ENCODE measurements around the gene IL20. TPM values are rescaled to one million over a fixed set of nuclear protein-coding genes. Genes with fewer than 3 reads are reported as not detected.

IL20 gene
- total RNA-seq, 1 donor from 2014 or later, result not detected

GRCh38 chr1:206867716-206868115 is 2.3 kb downstream of the IL20 start:
- no peak for DNase-seq (ENCODE audit: low spot score)
- H3K36me3 Mint-ChIP-seq (ENCODE audit: low read depth), result peaks cover 2% of the 10 kb centered on the region
- H3K4me1 Mint-ChIP-seq (ENCODE audit: low read depth), result peaks cover 8% of the 10 kb centered on the region
- H3K27ac Mint-ChIP-seq, result no peak overlapping the region
- intact Hi-C loops (cut with micrococcal nuclease), result loop anchor here (5.0 kb wide), 1 partner anchor 115 kb away; no protein-coding TSS in a partner anchor
- H3K27me3 Mint-ChIP-seq (ENCODE audit: low read depth), result peaks cover 26% of the 10 kb centered on the region
- peaks cover 17% of the 10 kb centered on the region for H3K9me3 Mint-ChIP-seq
- no peak overlapping the region for H3K4me3 Mint-ChIP-seq (ENCODE audit: low read depth)

- H3K27me3 Mint-ChIP-seq (ENCODE audit: low read depth), result peaks cover 20% of the 10 kb centered on the region
- H3K36me3 Mint-ChIP-seq (ENCODE audit: low read depth), result peaks cover 2% of the 10 kb centered on the region
- H3K9me3 Mint-ChIP-seq, result peaks cover 20% of the 10 kb centered on the region
- H3K27ac Mint-ChIP-seq, result no peak overlapping the region
- H3K4me1 Mint-ChIP-seq (ENCODE audit: low read depth), result peaks cover 8% of the 10 kb centered on the region
- no peak for DNase-seq (ENCODE audit: low spot score)
- no peak overlapping the region for H3K4me3 Mint-ChIP-seq (ENCODE audit: low read depth)
- intact Hi-C loops (cut with micrococcal nuclease), result loop anchor here (5.0 kb wide), 1 partner anchor 114 kb away; no protein-coding TSS in a partner anchor
Observed at GRCh38 chr1:206868264-206868663, 2.8 kb downstream of the IL20 start.

- no peak for DNase-seq (ENCODE audit: low spot score)
- Mint-ChIP-seq H3K36me3 (ENCODE audit: low read depth) (peaks cover 5% of the 10 kb centered on the region), H3K4me3 (ENCODE audit: low read depth) (no peak overlapping the region), H3K27ac (no peak overlapping the region), H3K27me3 (ENCODE audit: low read depth) (peaks cover 12% of the 10 kb centered on the region), H3K4me1 (ENCODE audit: low read depth) (no peaks in the 10 kb centered on the region), H3K9me3 (peaks cover 47% of the 10 kb centered on the region)
- intact Hi-C loops (cut with micrococcal nuclease), result no loop called here
Observed at GRCh38 chr1:206872139-206872538, 6.7 kb downstream of the IL20 start.

- Mint-ChIP-seq H3K36me3 (ENCODE audit: low read depth) (peaks cover 12% of the 10 kb centered on the region), H3K27ac (no peak overlapping the region), H3K4me1 (ENCODE audit: low read depth) (no peaks in the 10 kb centered on the region), H3K9me3 (peaks cover 61% of the 10 kb centered on the region), H3K27me3 (ENCODE audit: low read depth) (peaks cover 6% of the 10 kb centered on the region), H3K4me3 (ENCODE audit: low read depth) (no peak overlapping the region)
- no peak for DNase-seq (ENCODE audit: low spot score)
- intact Hi-C loops (cut with micrococcal nuclease), result no loop called here
Observed at GRCh38 chr1:206873603-206874188, 8.3 kb downstream of the IL20 start.

GRCh38 chr1:206875752-206876377 is 10.4 kb downstream of the IL20 start:
- Mint-ChIP-seq H3K9me3 (peaks cover 69% of the 10 kb centered on the region), H3K4me1 (ENCODE audit: low read depth) (no peaks in the 10 kb centered on the region), H3K4me3 (ENCODE audit: low read depth) (no peak overlapping the region), H3K36me3 (ENCODE audit: low read depth) (peaks cover 17% of the 10 kb centered on the region), H3K27me3 (ENCODE audit: low read depth) (peaks cover 1% of the 10 kb centered on the region), H3K27ac (no peak overlapping the region)
- intact Hi-C loops (cut with micrococcal nuclease), result loop anchor here (5.0 kb wide), 1 partner anchor 54 kb away; no protein-coding TSS in a partner anchor
- no peak for DNase-seq (ENCODE audit: low spot score)

- DNase-seq (ENCODE audit: low spot score), result no peak
- H3K27me3 Mint-ChIP-seq (ENCODE audit: low read depth), result peaks cover 6% of the 10 kb centered on the region
Observed at GRCh38 chr1:206878456-206878855, 13.0 kb downstream of the IL20 start.

GRCh38 chr1:206880314-206880713 is 14.9 kb downstream of the IL20 start:
- Mint-ChIP-seq H3K36me3 (ENCODE audit: low read depth) (peaks cover 15% of the 10 kb centered on the region), H3K27me3 (ENCODE audit: low read depth) (peaks cover 9% of the 10 kb centered on the region), H3K4me3 (ENCODE audit: low read depth) (no peak overlapping the region), H3K9me3 (peaks cover 40% of the 10 kb centered on the region), H3K4me1 (ENCODE audit: low read depth) (no peaks in the 10 kb centered on the region), H3K27ac (no peak overlapping the region)
- intact Hi-C loops (cut with micrococcal nuclease), result no loop called here
- no peak for DNase-seq (ENCODE audit: low spot score)

More at GRCh38 chr1:206878456-206878855, 13.0 kb downstream of the IL20 start:
- Mint-ChIP-seq H3K4me1 (ENCODE audit: low read depth) (no peaks in the 10 kb centered on the region), H3K27ac (no peak overlapping the region), H3K9me3 (peaks cover 47% of the 10 kb centered on the region), H3K36me3 (ENCODE audit: low read depth) (peaks cover 15% of the 10 kb centered on the region), H3K4me3 (ENCODE audit: low read depth) (no peak overlapping the region)
- intact Hi-C loops (cut with micrococcal nuclease), result loop anchor here (5.0 kb wide), 1 partner anchor 56 kb away; no protein-coding TSS in a partner anchor

GRCh38 chr1:206882555-206882954 is 17.1 kb downstream of the IL20 start:
- peaks cover 18% of the 10 kb centered on the region for H3K9me3 Mint-ChIP-seq
- peaks cover 2% of the 10 kb centered on the region for H3K4me1 Mint-ChIP-seq (ENCODE audit: low read depth)
- no peak overlapping the region for H3K27ac Mint-ChIP-seq
- intact Hi-C loops (cut with micrococcal nuclease), result no loop called here
- H3K27me3 Mint-ChIP-seq (ENCODE audit: low read depth), result peaks cover 22% of the 10 kb centered on the region
- DNase-seq (ENCODE audit: low spot score), result no peak
- H3K36me3 Mint-ChIP-seq (ENCODE audit: low read depth), result peaks cover 12% of the 10 kb centered on the region
- no peak overlapping the region for H3K4me3 Mint-ChIP-seq (ENCODE audit: low read depth)

- Mint-ChIP-seq H3K9me3 (peaks cover 13% of the 10 kb centered on the region), H3K27me3 (ENCODE audit: low read depth) (peaks cover 22% of the 10 kb centered on the region), H3K27ac (no peak overlapping the region), H3K4me1 (ENCODE audit: low read depth) (peaks cover 5% of the 10 kb centered on the region), H3K36me3 (ENCODE audit: low read depth) (peaks cover 10% of the 10 kb centered on the region), H3K4me3 (ENCODE audit: low read depth) (no peak overlapping the region)
- DNase-seq (ENCODE audit: low spot score), result no peak
- intact Hi-C loops (cut with micrococcal nuclease), result no loop called here
Observed at GRCh38 chr1:206883160-206883559, 17.7 kb downstream of the IL20 start.

GRCh38 chr1:206883876-206884275 is 18.5 kb downstream of the IL20 start:
- Mint-ChIP-seq H3K9me3 (peaks cover 7% of the 10 kb centered on the region), H3K4me1 (ENCODE audit: low read depth) (peaks cover 9% of the 10 kb centered on the region), H3K27me3 (ENCODE audit: low read depth) (peaks cover 22% of the 10 kb centered on the region), H3K27ac (no peak overlapping the region), H3K36me3 (ENCODE audit: low read depth) (peaks cover 6% of the 10 kb centered on the region), H3K4me3 (ENCODE audit: low read depth) (no peak overlapping the region)
- intact Hi-C loops (cut with micrococcal nuclease), result no loop called here
- DNase-seq (ENCODE audit: low spot score), result no peak

- Mint-ChIP-seq H3K27me3 (ENCODE audit: low read depth) (peaks cover 22% of the 10 kb centered on the region), H3K27ac (no peak overlapping the region), H3K36me3 (ENCODE audit: low read depth) (peaks cover 6% of the 10 kb centered on the region), H3K9me3 (no peaks in the 10 kb centered on the region), H3K4me3 (ENCODE audit: low read depth) (no peak overlapping the region), H3K4me1 (ENCODE audit: low read depth) (peaks cover 24% of the 10 kb centered on the region)
- intact Hi-C loops (cut with micrococcal nuclease), result no loop called here
- DNase-seq (ENCODE audit: low spot score), result no peak
Observed at GRCh38 chr1:206885341-206886060, 20.1 kb downstream of the IL20 start.

- H3K36me3 Mint-ChIP-seq (ENCODE audit: low read depth), result peaks cover 6% of the 10 kb centered on the region
- intact Hi-C loops (cut with micrococcal nuclease), result no loop called here
- H3K27me3 Mint-ChIP-seq (ENCODE audit: low read depth), result peaks cover 22% of the 10 kb centered on the region
- peaks cover 38% of the 10 kb centered on the region for H3K4me1 Mint-ChIP-seq (ENCODE audit: low read depth)
- no peak for DNase-seq (ENCODE audit: low spot score)
- no peak overlapping the region for H3K27ac Mint-ChIP-seq
- H3K4me3 Mint-ChIP-seq (ENCODE audit: low read depth), result no peak overlapping the region
- no peaks in the 10 kb centered on the region for H3K9me3 Mint-ChIP-seq
Observed at GRCh38 chr1:206886831-206887230, 21.4 kb downstream of the IL20 start.

GRCh38 chr1:206887701-206888100 is 22.3 kb downstream of the IL20 start:
- intact Hi-C loops (cut with micrococcal nuclease), result no loop called here
- H3K4me3 Mint-ChIP-seq (ENCODE audit: low read depth), result no peak overlapping the region
- peaks cover 6% of the 10 kb centered on the region for H3K36me3 Mint-ChIP-seq (ENCODE audit: low read depth)
- no peaks in the 10 kb centered on the region for H3K9me3 Mint-ChIP-seq
- peaks cover 20% of the 10 kb centered on the region for H3K27me3 Mint-ChIP-seq (ENCODE audit: low read depth)
- peaks cover 43% of the 10 kb centered on the region for H3K4me1 Mint-ChIP-seq (ENCODE audit: low read depth)
- H3K27ac Mint-ChIP-seq, result no peak overlapping the region
- DNase-seq (ENCODE audit: low spot score), result no peak

All from activated T-helper 2 cell treated with anti-CD3 and anti-CD28 coated beads, Interferon-gamma antibody, Interleukin-2, Interleukin-4, amounts not matched to agents 10 μg/mL and 5 μg/mL and 100 μg/mL, durations not matched to agents 14 hours and 24 hours and 36 hours (primary cell).